K562 (cell line): ENCODE data around the gene LRFN4.

Experiments
- CEBPB ChIP-seq: fragments of 450-650 bp; IDR thresholded peaks from 2 replicates; pipeline ENCODE4 v1.6.1; 2016; ENCODE audit warnings: missing genetic modification characterization, missing compliant biosample characterization
- EZH2 ChIP-seq: IDR thresholded peaks from 2 replicates; pipeline ENCODE4 v1.6.1; 2012; ENCODE audit warnings: low read depth, mild to moderate bottlenecking, inconsistent platforms, low read length, borderline replicate concordance
- FOXA3 ChIP-seq, 2 experiments: fragments of 450-650 bp in 1 of 2; sonication (generic) in 1 of 2; formaldehyde crosslinking; IDR thresholded peaks in 1 of 2; conservative IDR thresholded peaks in 1 of 2; 2 replicates each; pipeline versions ENCODE4 v1.4.0 to v1.8.0; 2020 to 2022; ENCODE audit warnings: mild to moderate bottlenecking in 2 of 2, missing genetic modification reagents in 1 of 2
- GATA2 ChIP-seq: sonication (generic); formaldehyde crosslinking; IDR thresholded peaks from 2 replicates; pipeline ENCODE4 v1.4.0; 2020; ENCODE audit warnings: mild to moderate bottlenecking, missing genetic modification reagents
- HDAC8 ChIP-seq: fragments of 450-650 bp; IDR thresholded peaks from 2 replicates; pipeline ENCODE4 v1.6.1; 2016; ENCODE audit warnings: mild to moderate bottlenecking, missing genetic modification characterization, moderate library complexity, missing compliant biosample characterization
- NR2C2 ChIP-seq, 2 experiments: fragments of 200-800 bp in 1 of 2; sonication (Bioruptor generic) in 1 of 2; sonication (generic) in 1 of 2; formaldehyde crosslinking in 1 of 2; IDR thresholded peaks; 2 replicates each; pipeline versions ENCODE4 v1.6.1 to v1.8.0; 2016 to 2022; ENCODE audit warnings: mild to moderate bottlenecking in 1 of 2, missing compliant biosample characterization in 1 of 2, missing genetic modification characterization in 1 of 2, missing genetic modification reagents in 1 of 2
- RFX7 ChIP-seq: fragments of 250-450 bp; sonication (Bioruptor Pico); IDR thresholded peaks from 2 replicates; pipeline ENCODE4 v1.5.1; 2021; ENCODE audit warnings: mild to moderate bottlenecking
- ZBTB9 ChIP-seq: fragments of 450-650 bp; formaldehyde crosslinking; IDR thresholded peaks from 2 replicates; pipeline ENCODE4 v1.4.0; 2020; ENCODE audit warnings: mild to moderate bottlenecking, moderate library complexity
- TF ChIP-seq, protein P1 (sequence below): sonication (generic); formaldehyde crosslinking; IDR thresholded peaks from 2 replicates; pipeline ENCODE4 v1.8.1; 2023; ENCODE audit warnings: mild to moderate bottlenecking, missing genetic modification reagents
- TF ChIP-seq, protein P2 (sequence below), 3 experiments: IDR thresholded peaks in 2 of 3; conservative IDR thresholded peaks in 1 of 3; 2 replicates each; pipeline ENCODE4 v1.5.1; 2011 to 2012; ENCODE audit warnings: low read length in 3 of 3, mild to moderate bottlenecking in 3 of 3, control low read depth in 2 of 3, improper control_type of control experiment in 1 of 3, inconsistent platforms in 1 of 3, low read depth in 1 of 3, mixed read lengths in 1 of 3, moderate library complexity in 1 of 3; ENCODE audit not compliant: insufficient read depth in 2 of 3
- TF ChIP-seq, protein P3 (sequence below): IDR thresholded peaks from 2 replicates; pipeline ENCODE4 v1.6.1; 2012; ENCODE audit warnings: low read depth, low read length, improper control_type of control experiment, borderline replicate concordance

DNA sequence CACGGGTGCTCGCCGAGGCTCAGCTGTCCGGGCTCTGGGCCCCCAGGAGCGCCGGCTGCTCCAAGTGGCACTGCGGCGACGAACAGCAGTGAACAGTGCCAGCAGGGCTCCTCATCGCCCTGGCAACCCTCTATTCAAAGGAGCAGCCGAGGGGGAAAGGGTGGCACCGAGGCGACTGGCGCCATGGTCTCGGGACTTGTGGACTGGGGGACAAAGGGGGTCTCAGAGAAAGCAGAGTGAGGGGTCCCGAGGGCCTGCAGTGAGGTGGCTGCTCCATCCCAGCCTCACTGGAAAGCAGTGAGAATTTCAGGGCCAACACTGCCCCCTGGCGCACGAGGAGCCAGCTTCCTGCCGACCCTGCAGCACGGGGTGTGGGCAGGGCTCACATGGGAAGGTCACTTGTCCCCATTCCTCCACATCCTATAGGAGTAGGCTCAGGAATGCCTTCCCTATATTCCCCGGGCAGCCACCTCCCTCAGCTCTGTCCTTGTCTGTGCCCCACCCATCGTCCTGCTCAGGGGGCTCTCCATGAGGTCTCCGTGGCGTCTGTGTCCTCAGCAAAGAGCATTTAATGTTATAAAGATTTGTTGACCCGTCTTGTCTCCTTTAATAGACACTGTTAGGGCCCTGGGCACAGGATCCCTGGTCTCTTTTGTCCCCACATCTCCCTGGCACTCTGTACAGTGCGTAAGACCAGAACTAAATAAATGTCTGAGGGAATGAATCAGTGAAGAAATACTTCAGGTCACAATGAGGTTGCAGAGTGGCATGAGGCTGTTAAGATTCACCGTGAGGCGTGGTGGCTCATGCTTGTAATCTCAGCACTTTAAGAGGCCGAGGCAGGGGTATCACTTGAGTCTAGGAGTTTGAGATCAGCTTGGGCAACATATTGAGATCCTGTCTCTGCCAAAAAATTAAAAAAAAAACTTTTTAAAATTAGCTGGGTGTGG lies 26.4 kb downstream of the LRFN4 start:
- no peak; a peak in 1 of 4 replicates for TF ChIP-seq FOXA3 (CRISPR knock-in tag; conservative IDR thresholded peaks at IDR 0.05 in 1 of 2, IDR thresholded peaks at IDR 0.05 in 1 of 2)
- TF ChIP-seq, protein P1, sequence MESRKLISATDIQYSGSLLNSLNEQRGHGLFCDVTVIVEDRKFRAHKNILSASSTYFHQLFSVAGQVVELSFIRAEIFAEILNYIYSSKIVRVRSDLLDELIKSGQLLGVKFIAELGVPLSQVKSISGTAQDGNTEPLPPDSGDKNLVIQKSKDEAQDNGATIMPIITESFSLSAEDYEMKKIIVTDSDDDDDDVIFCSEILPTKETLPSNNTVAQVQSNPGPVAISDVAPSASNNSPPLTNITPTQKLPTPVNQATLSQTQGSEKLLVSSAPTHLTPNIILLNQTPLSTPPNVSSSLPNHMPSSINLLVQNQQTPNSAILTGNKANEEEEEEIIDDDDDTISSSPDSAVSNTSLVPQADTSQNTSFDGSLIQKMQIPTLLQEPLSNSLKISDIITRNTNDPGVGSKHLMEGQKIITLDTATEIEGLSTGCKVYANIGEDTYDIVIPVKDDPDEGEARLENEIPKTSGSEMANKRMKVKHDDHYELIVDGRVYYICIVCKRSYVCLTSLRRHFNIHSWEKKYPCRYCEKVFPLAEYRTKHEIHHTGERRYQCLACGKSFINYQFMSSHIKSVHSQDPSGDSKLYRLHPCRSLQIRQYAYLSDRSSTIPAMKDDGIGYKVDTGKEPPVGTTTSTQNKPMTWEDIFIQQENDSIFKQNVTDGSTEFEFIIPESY (CRISPR knock-in tag) = no peak
- TF ChIP-seq NR2C2 (CRISPR knock-in tag; IDR thresholded peaks at IDR 0.05) = no peak
- no peak for TF ChIP-seq NR2C2 (tag; IDR thresholded peaks at IDR 0.05)
- TF ChIP-seq EZH2 = no peak
- TF ChIP-seq, protein P2, sequence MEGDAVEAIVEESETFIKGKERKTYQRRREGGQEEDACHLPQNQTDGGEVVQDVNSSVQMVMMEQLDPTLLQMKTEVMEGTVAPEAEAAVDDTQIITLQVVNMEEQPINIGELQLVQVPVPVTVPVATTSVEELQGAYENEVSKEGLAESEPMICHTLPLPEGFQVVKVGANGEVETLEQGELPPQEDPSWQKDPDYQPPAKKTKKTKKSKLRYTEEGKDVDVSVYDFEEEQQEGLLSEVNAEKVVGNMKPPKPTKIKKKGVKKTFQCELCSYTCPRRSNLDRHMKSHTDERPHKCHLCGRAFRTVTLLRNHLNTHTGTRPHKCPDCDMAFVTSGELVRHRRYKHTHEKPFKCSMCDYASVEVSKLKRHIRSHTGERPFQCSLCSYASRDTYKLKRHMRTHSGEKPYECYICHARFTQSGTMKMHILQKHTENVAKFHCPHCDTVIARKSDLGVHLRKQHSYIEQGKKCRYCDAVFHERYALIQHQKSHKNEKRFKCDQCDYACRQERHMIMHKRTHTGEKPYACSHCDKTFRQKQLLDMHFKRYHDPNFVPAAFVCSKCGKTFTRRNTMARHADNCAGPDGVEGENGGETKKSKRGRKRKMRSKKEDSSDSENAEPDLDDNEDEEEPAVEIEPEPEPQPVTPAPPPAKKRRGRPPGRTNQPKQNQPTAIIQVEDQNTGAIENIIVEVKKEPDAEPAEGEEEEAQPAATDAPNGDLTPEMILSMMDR (IDR thresholded peaks at IDR 0.05 in 2 of 3, conservative IDR thresholded peaks at IDR 0.05 in 1 of 3; ENCODE audit: insufficient read depth in 2 of 3, low read depth in 1 of 3, low read length in 3 of 3) = peak; percentile 75 to 83 (median 77)
- no peak for TF ChIP-seq RFX7 (CRISPR knock-in tag)
- TF ChIP-seq, protein P3, sequence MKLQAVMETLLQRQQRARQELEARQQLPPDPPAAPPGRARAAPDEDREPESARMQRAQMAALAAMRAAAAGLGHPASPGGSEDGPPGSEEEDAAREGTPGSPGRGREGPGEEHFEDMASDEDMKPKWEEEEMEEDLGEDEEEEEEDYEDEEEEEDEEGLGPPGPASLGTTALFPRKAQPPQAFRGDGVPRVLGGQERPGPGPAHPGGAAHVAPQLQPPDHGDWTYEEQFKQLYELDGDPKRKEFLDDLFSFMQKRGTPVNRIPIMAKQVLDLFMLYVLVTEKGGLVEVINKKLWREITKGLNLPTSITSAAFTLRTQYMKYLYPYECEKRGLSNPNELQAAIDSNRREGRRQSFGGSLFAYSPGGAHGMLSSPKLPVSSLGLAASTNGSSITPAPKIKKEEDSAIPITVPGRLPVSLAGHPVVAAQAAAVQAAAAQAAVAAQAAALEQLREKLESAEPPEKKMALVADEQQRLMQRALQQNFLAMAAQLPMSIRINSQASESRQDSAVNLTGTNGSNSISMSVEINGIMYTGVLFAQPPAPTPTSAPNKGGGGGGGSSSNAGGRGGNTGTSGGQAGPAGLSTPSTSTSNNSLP = no peak
- no peak for TF ChIP-seq CEBPB (tag)
- no peak for TF ChIP-seq HDAC8
- no peak for TF ChIP-seq GATA2 (CRISPR knock-in tag)
- no peak for TF ChIP-seq ZBTB9 (CRISPR knock-in tag)
